Hair follicular keratinocyte (primary cell): Measurements from ENCODE around the gene GPR89A. TPM values are rescaled to one million over a fixed set of nuclear protein-coding genes. Genes with fewer than 3 reads are reported as not detected.

Experiments used
- total RNA-seq: library from RNA; depleted of rRNA; stranded (reverse); fragments of >200 nt; gene quantifications from 2 replicates; pipeline ENCODE4 v1.2.3, GENCODE V29; 2015

Gene GPR89A
- total RNA-seq, result 18.6 and 23.1 TPM in 2 replicates

GRCh38 chr1:145607833-145608733 lies at the start of gene GPR89A:
Gene GPR89A (plus strand): TSS chr1:145607988. CDS start chr1:145608134, 146 bp downstream.

GRCh38 chr1:145707183-145707867 lies 99.5 kb downstream of the GPR89A start, which contains the start of gene PDZK1:
Gene PDZK1 (minus strand): TSS chr1:145707368. CDS start chr1:145688021, 19,347 bp downstream.

GRCh38 chr1:145719230-145720079 lies 111.7 kb downstream of the GPR89A start, which contains the start of gene CD160:
Gene CD160 (plus strand): TSS chr1:145719499. CDS start chr1:145728328, 8,829 bp downstream.

Other genes starting within 250 kb of the GPR89A start
- 2.0 and 3.8 TPM in 2 replicates for gene NBPF20, start 182.4 kb upstream of the GPR89A start, total RNA-seq
- gene PDZK1, start 99.4 kb downstream of the GPR89A start, total RNA-seq, result 0.23 and 0.39 TPM in 2 replicates
- gene CD160, start 111.5 kb downstream of the GPR89A start, total RNA-seq, result not detected in 2 replicates
- gene RNF115, start 216.1 kb downstream of the GPR89A start, total RNA-seq, result 5.0 and 5.2 TPM in 2 replicates
- 22.6 and 28.4 TPM in 2 replicates for gene POLR3C, start 216.2 kb downstream of the GPR89A start, total RNA-seq
- 2.8 and 5.2 TPM in 2 replicates for gene NUDT17, start 237.6 kb downstream of the GPR89A start, total RNA-seq